Mucosa of rectum (tissue), 2 donors: ENCODE results near the gene RAMACL.

Experiments used
- H3K27ac ChIP-seq, 2 donors: one replicate each; pipeline ENCODE4 v1.7.0; 2013; ENCODE audit warnings: inconsistent platforms in 2 of 2, low read depth in 2 of 2, low read length in 2 of 2
- H3K27me3 ChIP-seq, 2 donors: one replicate each; pipeline ENCODE4 v1.7.0; 2013; ENCODE audit warnings: low read length in 2 of 2; ENCODE audit not compliant: control insufficient read depth in 2 of 2, insufficient read depth in 2 of 2
- H3K36me3 ChIP-seq, 2 donors: one replicate each; pipeline ENCODE4 v1.7.0; 2013; ENCODE audit warnings: low read length in 2 of 2; ENCODE audit not compliant: control insufficient read depth in 2 of 2, insufficient read depth in 2 of 2
- H3K4me1 ChIP-seq, 2 donors: one replicate each; pipeline ENCODE4 v1.7.0; 2013; ENCODE audit warnings: low read length in 2 of 2, mild to moderate bottlenecking in 1 of 2; ENCODE audit not compliant: control insufficient read depth in 2 of 2, insufficient read depth in 2 of 2
- H3K4me3 ChIP-seq, 2 donors: one replicate each; pipeline ENCODE4 v1.7.0; 2013; ENCODE audit warnings: low read length in 2 of 2
- H3K9ac ChIP-seq, 2 donors: one replicate each; pipeline ENCODE4 v1.7.0; 2013; ENCODE audit warnings: low read length in 2 of 2, low read depth in 1 of 2, mild to moderate bottlenecking in 1 of 2
- H3K9me3 ChIP-seq, 2 donors: one replicate each; pipeline ENCODE4 v1.7.0; 2013; ENCODE audit warnings: low read length in 2 of 2; ENCODE audit not compliant: control insufficient read depth in 2 of 2
- donor health status: healthy.
- donor health status: Normal muscosa, but diverticular disease.

The RAMACL gene

GRCh38 chr6:166608774-166609173 lies 22.3 kb upstream of the RAMACL start:
- Histone ChIP-seq H3K36me3 (no peaks in the 10 kb centered on the region), H3K27ac (peak overlapping the region in 1 of 2 donors; percentile 3), H3K27me3 (no peaks in the 10 kb centered on the region), H3K4me1 (peaks cover 0 to 2% of the 10 kb centered on the region in 2 donors), H3K4me3 (no peak overlapping the region), H3K9ac (no peak overlapping the region), H3K9me3 (no peaks in the 10 kb centered on the region)

DNA sequence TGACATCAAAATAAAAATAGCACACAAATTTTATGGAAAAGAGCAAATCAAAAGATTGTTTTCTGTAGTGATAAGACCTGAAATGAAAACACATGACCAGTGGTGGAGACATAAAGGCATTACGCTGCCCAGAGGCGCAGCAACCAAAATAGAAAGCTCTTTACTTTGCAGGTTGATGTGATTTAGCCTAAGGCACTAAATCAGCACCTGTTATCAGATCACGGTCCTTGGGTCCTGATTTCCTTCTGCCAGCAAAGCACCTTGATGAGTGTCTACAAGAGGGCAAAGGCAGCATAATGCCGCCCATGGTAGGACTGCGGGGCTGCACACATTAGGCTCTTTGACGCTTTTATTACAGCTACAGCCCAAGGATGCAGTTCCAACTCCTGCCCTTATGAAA lies 19.3 kb upstream of the RAMACL start:
- Histone ChIP-seq H3K9me3 (no peaks in the 10 kb centered on the region), H3K4me1 (peaks cover 0 to 2% of the 10 kb centered on the region in 2 donors), H3K27ac (no peak overlapping the region), H3K9ac (no peak overlapping the region), H3K4me3 (no peak overlapping the region), H3K36me3 (no peaks in the 10 kb centered on the region), H3K27me3 (no peaks in the 10 kb centered on the region)

GRCh38 chr6:166604911-166605310 lies 18.4 kb upstream of the RAMACL start:
- H3K4me1 ChIP-seq = peaks cover 0 to 2% of the 10 kb centered on the region in 2 donors
- no peak overlapping the region for H3K4me3 ChIP-seq
- no peak overlapping the region for H3K9ac ChIP-seq
- H3K27me3 ChIP-seq = no peaks in the 10 kb centered on the region
- H3K27ac ChIP-seq = no peak overlapping the region
- no peaks in the 10 kb centered on the region for H3K36me3 ChIP-seq
- no peaks in the 10 kb centered on the region for H3K9me3 ChIP-seq

- no peak overlapping the region for H3K4me3 ChIP-seq
- no peak overlapping the region for H3K27ac ChIP-seq
- no peak overlapping the region for H3K9ac ChIP-seq
- H3K36me3 ChIP-seq = no peaks in the 10 kb centered on the region
- H3K9me3 ChIP-seq = no peaks in the 10 kb centered on the region
- peaks cover 0 to 2% of the 10 kb centered on the region in 2 donors for H3K4me1 ChIP-seq
- H3K27me3 ChIP-seq = no peaks in the 10 kb centered on the region
Observed at GRCh38 chr6:166604328-166604727, 17.9 kb upstream of the RAMACL start.

DNA sequence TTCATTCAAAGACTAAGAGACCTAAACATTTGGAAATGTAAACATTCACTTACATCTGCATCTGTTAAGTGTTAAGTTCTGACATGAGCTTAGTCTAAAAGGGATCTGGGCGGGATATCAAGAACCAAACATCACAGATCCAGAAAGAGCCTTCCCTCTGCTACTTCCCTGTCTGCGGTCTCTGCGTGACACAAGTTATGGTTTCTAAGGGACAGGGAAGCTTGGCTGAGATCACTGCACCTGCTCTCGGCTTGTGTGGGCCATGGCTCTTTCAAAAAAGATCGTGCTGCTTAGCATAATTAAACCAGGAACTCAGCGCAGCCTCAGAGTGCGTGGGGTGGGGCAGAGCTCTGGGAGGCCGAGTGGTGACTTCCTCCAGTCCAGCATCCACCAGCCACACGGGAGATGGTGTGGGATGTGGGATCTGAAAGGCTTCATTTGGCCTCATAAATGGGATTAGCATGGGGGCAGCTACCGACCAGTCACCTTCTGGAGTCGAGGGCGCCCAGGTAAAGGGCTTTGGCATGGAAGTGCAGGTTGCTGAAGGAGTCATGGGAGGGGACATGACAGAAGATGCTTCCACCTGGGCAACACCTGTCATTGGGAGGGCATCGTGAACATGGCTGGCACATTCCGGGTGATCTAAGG lies 16.7 kb upstream of the RAMACL start:
- no peak overlapping the region for H3K9ac ChIP-seq
- no peak overlapping the region for H3K4me3 ChIP-seq
- H3K27ac ChIP-seq = no peak overlapping the region
- H3K4me1 ChIP-seq = no peaks in the 10 kb centered on the region
- no peaks in the 10 kb centered on the region for H3K36me3 ChIP-seq
- H3K27me3 ChIP-seq = no peaks in the 10 kb centered on the region
- H3K9me3 ChIP-seq = no peaks in the 10 kb centered on the region

DNA sequence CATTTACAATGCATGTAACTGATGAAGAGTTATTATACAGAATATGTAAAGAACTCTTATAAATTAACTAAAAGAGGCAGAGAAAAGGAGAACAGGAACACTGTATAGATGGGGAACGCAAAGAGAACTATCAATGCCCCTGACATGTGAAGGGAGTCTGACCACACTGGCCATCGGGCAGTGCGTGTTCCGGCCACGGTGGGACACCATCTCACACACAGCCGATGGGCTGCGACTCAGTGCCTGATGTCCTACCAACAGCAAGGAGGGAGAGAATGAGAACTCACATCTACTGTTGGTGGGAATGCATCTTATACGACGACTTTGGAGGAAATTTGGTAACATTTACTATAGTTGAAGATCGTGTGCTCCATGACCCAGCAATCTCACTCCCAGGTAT lies 15.5 kb upstream of the RAMACL start:
- no peaks in the 10 kb centered on the region for H3K4me1 ChIP-seq
- no peaks in the 10 kb centered on the region for H3K9me3 ChIP-seq
- no peak overlapping the region for H3K9ac ChIP-seq
- no peak overlapping the region for H3K27ac ChIP-seq
- H3K27me3 ChIP-seq = no peaks in the 10 kb centered on the region
- no peak overlapping the region for H3K4me3 ChIP-seq
- H3K36me3 ChIP-seq = no peaks in the 10 kb centered on the region

DNA sequence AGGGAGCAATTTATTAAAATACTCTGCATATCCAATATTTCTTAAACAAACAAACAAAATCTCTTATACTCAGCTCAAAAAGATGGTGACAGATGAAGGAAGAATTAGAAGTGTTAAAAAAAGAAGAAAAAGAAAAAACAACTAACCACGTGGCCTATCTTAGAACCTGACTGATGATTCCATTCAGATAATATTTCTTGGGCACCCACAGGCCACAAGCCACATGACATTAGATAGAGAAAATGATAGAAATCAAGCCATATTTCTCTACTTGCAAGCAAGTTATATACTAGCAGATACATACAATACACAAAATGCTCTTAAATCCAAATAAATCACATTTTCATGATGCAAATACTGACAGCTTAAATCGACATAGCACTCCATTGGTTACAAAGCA lies 14.5 kb upstream of the RAMACL start:
- Histone ChIP-seq H3K9me3 (no peaks in the 10 kb centered on the region), H3K9ac (no peak overlapping the region), H3K36me3 (no peaks in the 10 kb centered on the region), H3K27ac (no peak overlapping the region), H3K27me3 (no peaks in the 10 kb centered on the region), H3K4me3 (no peak overlapping the region), H3K4me1 (no peaks in the 10 kb centered on the region)

- Histone ChIP-seq H3K4me1 (no peaks in the 10 kb centered on the region), H3K27ac (peak overlapping the region in 1 of 2 donors; percentile 50), H3K36me3 (no peaks in the 10 kb centered on the region), H3K9ac (no peak overlapping the region), H3K9me3 (no peaks in the 10 kb centered on the region), H3K4me3 (no peak overlapping the region), H3K27me3 (no peaks in the 10 kb centered on the region)
Observed at GRCh38 chr6:166599205-166599604, 12.7 kb upstream of the RAMACL start.

DNA sequence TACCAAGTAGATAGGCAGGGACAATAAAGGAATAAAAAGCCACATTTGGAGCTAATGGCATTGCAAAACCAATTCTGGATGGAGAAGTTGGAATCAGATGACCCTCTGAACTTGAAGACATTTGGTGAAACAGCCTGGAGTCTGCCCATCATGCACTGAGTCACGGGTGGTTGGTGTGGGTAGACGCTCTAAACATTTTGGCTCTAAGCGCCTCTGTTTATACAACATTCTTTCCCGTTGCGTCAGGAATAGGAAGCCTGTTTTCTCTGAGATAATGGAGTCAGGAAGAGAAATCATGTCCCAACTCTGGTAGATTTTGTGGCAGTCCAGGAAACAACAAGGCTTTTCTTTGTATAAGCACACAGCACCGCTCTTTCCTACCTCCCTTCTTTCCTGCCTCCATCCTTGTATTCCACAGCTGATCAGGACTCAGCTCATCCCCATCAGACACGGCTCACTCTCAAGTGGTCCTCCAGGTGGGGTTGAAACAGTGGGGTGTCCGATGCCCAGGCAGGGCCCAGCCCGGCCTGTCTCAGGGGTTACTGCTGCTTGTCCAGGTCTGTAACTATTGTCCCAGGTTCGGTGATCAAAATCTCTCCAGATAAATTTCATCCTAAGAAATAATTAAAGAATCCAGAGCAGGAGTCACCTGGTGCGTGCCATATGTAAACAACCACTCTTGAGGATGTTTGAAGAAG lies 12.1 kb upstream of the RAMACL start:
- Histone ChIP-seq H3K27ac (peak overlapping the region; percentile 46 to 50), H3K27me3 (no peaks in the 10 kb centered on the region), H3K36me3 (no peaks in the 10 kb centered on the region), H3K4me3 (no peak overlapping the region), H3K9me3 (no peaks in the 10 kb centered on the region), H3K9ac (no peak overlapping the region), H3K4me1 (no peaks in the 10 kb centered on the region)

- no peak overlapping the region for H3K9ac ChIP-seq
Observed at GRCh38 chr6:166597711-166598440, 11.4 kb upstream of the RAMACL start.

More at GRCh38 chr6:166597711-166598440, 11.4 kb upstream of the RAMACL start:
- Histone ChIP-seq H3K4me1 (no peaks in the 10 kb centered on the region), H3K4me3 (no peak overlapping the region), H3K27me3 (no peaks in the 10 kb centered on the region), H3K27ac (peak overlapping the region; percentile 26 to 50), H3K9me3 (no peaks in the 10 kb centered on the region), H3K36me3 (no peaks in the 10 kb centered on the region)
